Karpas-422 (cell line): ENCODE results near the gene SULT2B1. TPM values are rescaled to one million over a fixed set of nuclear protein-coding genes. Genes with fewer than 3 reads are reported as not detected.

Experiments used
- DNase-seq: peaks from one replicate; pipeline ENCODE4 v3.0.0-alpha.2; 2015
- H2AFZ ChIP-seq: fragments of 200-600 bp; sonication (generic); 2 replicates; pipeline ENCODE4 v1.6.1; 2014; ENCODE audit warnings: antibody characterized with exemption, low read length, mixed read lengths
- H3K27ac ChIP-seq: fragments of 200-600 bp; sonication (generic); 2 replicates; pipeline ENCODE4 v1.5.1; 2014; ENCODE audit warnings: mild to moderate bottlenecking, low read length, moderate library complexity
- H3K27me3 ChIP-seq: fragments of 200-600 bp; sonication (generic); 2 replicates; pipeline ENCODE4 v1.6.1; 2014; ENCODE audit warnings: low read length, mixed read lengths
- H3K36me3 ChIP-seq: fragments of 200-600 bp; sonication (generic); 2 replicates; pipeline ENCODE4 v1.6.1; 2014; ENCODE audit warnings: low read length, mixed read lengths; ENCODE audit not compliant: insufficient read depth
- H3K4me1 ChIP-seq: fragments of 200-600 bp; sonication (generic); 2 replicates; pipeline ENCODE4 v1.6.1; 2014; ENCODE audit warnings: mild to moderate bottlenecking, low read length, mixed read lengths
- H3K4me2 ChIP-seq: fragments of 200-600 bp; sonication (generic); 2 replicates; pipeline ENCODE4 v1.6.1; 2014; ENCODE audit warnings: low read length, low read depth, mild to moderate bottlenecking; ENCODE audit not compliant: poor library complexity, severe bottlenecking
- H3K4me3 ChIP-seq: fragments of 200-600 bp; sonication (generic); 2 replicates; pipeline ENCODE4 v1.5.1; 2014; ENCODE audit warnings: mild to moderate bottlenecking, antibody characterized with exemption, low read length, mixed read lengths
- H3K79me2 ChIP-seq: fragments of 200-600 bp; sonication (generic); 2 replicates; pipeline ENCODE4 v1.6.1; 2014; ENCODE audit warnings: mild to moderate bottlenecking, low read length, mixed read lengths
- H3K9ac ChIP-seq: fragments of 200-600 bp; sonication (generic); 2 replicates; pipeline ENCODE4 v1.6.0; 2014; ENCODE audit warnings: low read length
- H3K9me2 ChIP-seq: fragments of 200-600 bp; sonication (generic), shearing (Covaris generic); replicated peaks from 2 replicates; pipeline ENCODE4 v1.6.0; 2014; ENCODE audit warnings: mild to moderate bottlenecking, low read length, moderate library complexity; ENCODE audit not compliant: insufficient read depth
- H3K9me3 ChIP-seq: fragments of 300-700, 200-600 bp; sonication (generic); 2 replicates; pipeline ENCODE4 v1.6.1; 2014; ENCODE audit warnings: low read length, mixed read lengths
- H4K20me1 ChIP-seq: fragments of 200-600 bp; sonication (generic); 2 replicates; pipeline ENCODE4 v1.6.1; 2014; ENCODE audit warnings: mild to moderate bottlenecking, antibody characterized with exemption, low read length, low read depth; ENCODE audit not compliant: insufficient read depth
- total RNA-seq: library from RNA; depleted of rRNA; stranded (reverse); fragments of >200 nt; shearing (Covaris generic); gene quantifications from 2 replicates; pipeline ENCODE4 v1.2.3, GENCODE V29; 2014; ENCODE audit warnings: low replicate concordance; rRNA removed

Gene SULT2B1
- total RNA-seq, 1 experiment from 2014 or later: not detected

DNA sequence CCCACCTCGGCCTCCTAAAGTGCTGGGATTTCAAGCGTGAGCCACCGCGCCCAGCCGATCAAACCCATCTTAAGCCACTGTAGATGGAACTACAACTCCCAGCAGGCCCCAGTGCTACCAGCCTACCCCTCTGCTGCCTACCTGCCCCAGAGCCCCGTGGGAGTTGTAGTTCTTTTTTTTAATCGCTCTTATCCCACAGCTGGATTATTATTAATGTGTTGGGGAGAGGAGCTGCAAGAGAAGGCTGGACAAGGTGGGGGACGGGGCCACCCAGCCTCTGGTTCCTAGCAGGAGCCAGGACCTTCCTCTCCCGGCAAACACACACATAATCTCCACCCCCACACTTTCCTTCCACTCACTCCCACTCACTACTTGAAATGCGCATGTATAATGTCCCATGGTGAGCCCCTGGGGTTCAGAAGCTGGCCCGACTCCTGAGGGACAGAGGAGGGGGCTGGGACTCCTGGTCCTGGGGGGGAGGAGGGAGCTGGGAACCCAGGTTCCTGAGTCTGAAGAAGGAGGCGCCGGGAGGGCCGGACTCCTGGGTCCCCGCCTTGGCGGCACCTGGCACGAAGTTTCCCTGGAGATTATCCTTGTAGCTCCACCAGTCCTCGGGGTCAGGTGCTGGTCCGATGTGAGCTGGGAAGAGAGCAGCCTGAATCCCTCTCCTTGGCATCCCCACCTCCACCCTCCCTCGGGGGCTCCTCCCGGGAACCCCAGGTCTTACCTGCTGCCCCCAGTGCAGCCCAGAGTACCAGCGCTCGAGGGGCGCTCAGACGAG lies 93.1 kb downstream of the SULT2B1 start:
- peaks cover 14% of the 10 kb centered on the region for H3K4me1 ChIP-seq

GRCh38 chr19:48645620-48646000 lies 93.6 kb downstream of the SULT2B1 start:
- H3K9me3 ChIP-seq: no peaks in the 10 kb centered on the region
- no peaks in the 10 kb centered on the region for H4K20me1 ChIP-seq
- no peak overlapping the region for H3K27ac ChIP-seq
- H3K4me2 ChIP-seq: peak overlapping the region; percentile 74
- H3K9me2 ChIP-seq: no peaks in the 10 kb centered on the region
- peak overlapping the region; percentile 59; the same call in 1 of the 2 replicates for H3K9ac ChIP-seq
- H3K79me2 ChIP-seq: no peaks in the 10 kb centered on the region
- no peak for DNase-seq
- peaks cover 14% of the 10 kb centered on the region for H3K4me1 ChIP-seq
- H3K36me3 ChIP-seq: no peaks in the 10 kb centered on the region
- H2AFZ ChIP-seq: 0 out of 2 replicates have a peak overlapping the region, but pooled peaks have one; percentile 78
- no peaks in the 10 kb centered on the region for H3K27me3 ChIP-seq
- H3K4me3 ChIP-seq: 0 out of 2 replicates have a peak overlapping the region, but pooled peaks have one; percentile 61

More for the DNA sequence above, 93.1 kb downstream of the SULT2B1 start:
- peak; percentile 85 for DNase-seq
- Histone ChIP-seq H4K20me1 (no peaks in the 10 kb centered on the region), H3K4me3 (no peak overlapping the region), H3K9ac (no peak overlapping the region), H3K27ac (no peak overlapping the region), H3K4me2 (no peak overlapping the region), H3K36me3 (no peaks in the 10 kb centered on the region), H3K27me3 (no peaks in the 10 kb centered on the region), H3K79me2 (no peaks in the 10 kb centered on the region), H2AFZ (no peak overlapping the region), H3K9me3 (no peaks in the 10 kb centered on the region), H3K9me2 (no peaks in the 10 kb centered on the region)

GRCh38 chr19:48646001-48646721 lies 94.2 kb downstream of the SULT2B1 start, which contains the start of gene CA11:
Gene CA11 (minus strand): TSS chr19:48646187. CDS start chr19:48645632, 555 bp downstream.
- DNase-seq: peak; percentile 95
- H2AFZ ChIP-seq: peak within 1 kb of the TSS; percentile 78; the same call in 1 of the 2 replicates

GRCh38 chr19:48646722-48647216 lies 94.8 kb downstream of the SULT2B1 start:
- no peak overlapping the region; the same call in 1 of the 2 replicates for H3K4me3 ChIP-seq
- no peaks in the 10 kb centered on the region for H3K36me3 ChIP-seq
- H2AFZ ChIP-seq: no peak overlapping the region
- H3K79me2 ChIP-seq: no peaks in the 10 kb centered on the region
- DNase-seq: no peak
- H3K4me1 ChIP-seq: peaks cover 14% of the 10 kb centered on the region
- no peaks in the 10 kb centered on the region for H4K20me1 ChIP-seq
- H3K27me3 ChIP-seq: no peaks in the 10 kb centered on the region
- no peak overlapping the region for H3K27ac ChIP-seq
- peak overlapping the region; percentile 74 for H3K4me2 ChIP-seq
- H3K9ac ChIP-seq: no peak overlapping the region
- H3K9me2 ChIP-seq: no peaks in the 10 kb centered on the region
- no peaks in the 10 kb centered on the region for H3K9me3 ChIP-seq

More at GRCh38 chr19:48646001-48646721, 94.2 kb downstream of the SULT2B1 start, which contains the start of gene CA11:
- Histone ChIP-seq H3K27me3 (no peaks in the 10 kb centered on the region), H3K4me1 (peaks cover 14% of the 10 kb centered on the region), H3K9me3 (no peaks in the 10 kb centered on the region), H3K9ac (peak within 1 kb of the TSS; percentile 59), H3K79me2 (no peaks in the 10 kb centered on the region), H3K27ac (no peak within 1 kb of the TSS), H4K20me1 (no peaks in the 10 kb centered on the region), H3K36me3 (no peaks in the 10 kb centered on the region), H3K4me2 (peak within 1 kb of the TSS; percentile 74), H3K9me2 (no peaks in the 10 kb centered on the region), H3K4me3 (peak within 1 kb of the TSS; percentile 61; the same call in 1 of the 2 replicates)

DNA sequence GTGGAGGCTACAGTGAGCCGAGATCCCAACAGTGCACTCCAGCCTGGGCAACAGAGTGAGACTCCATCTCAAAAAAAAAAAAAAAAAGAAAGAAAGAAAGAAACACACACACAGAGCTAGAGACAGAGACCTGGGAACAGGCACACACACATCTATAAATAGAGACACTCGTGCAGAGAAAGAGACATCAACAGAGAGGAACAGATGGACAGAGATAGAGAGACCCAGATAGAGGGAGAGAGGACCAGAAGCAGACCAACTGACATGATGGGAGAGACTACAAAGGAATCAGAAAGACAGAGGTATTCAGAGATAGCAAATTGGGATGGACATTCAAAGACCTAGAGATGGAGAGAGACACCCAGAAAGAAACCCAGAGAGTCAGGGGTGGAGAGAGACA lies 96.2 kb downstream of the SULT2B1 start:
- H3K27ac ChIP-seq: no peak overlapping the region
- H3K4me2 ChIP-seq: no peak overlapping the region
- H3K9me2 ChIP-seq: no peaks in the 10 kb centered on the region
- H4K20me1 ChIP-seq: no peaks in the 10 kb centered on the region
- H3K79me2 ChIP-seq: no peaks in the 10 kb centered on the region
- no peaks in the 10 kb centered on the region for H3K9me3 ChIP-seq
- peaks cover 14% of the 10 kb centered on the region for H3K4me1 ChIP-seq
- no peaks in the 10 kb centered on the region for H3K27me3 ChIP-seq
- no peak overlapping the region for H3K9ac ChIP-seq
- no peaks in the 10 kb centered on the region for H3K36me3 ChIP-seq
- no peak overlapping the region for H2AFZ ChIP-seq
- DNase-seq: no peak
- H3K4me3 ChIP-seq: no peak overlapping the region

Other genes with a start within 250 kb of the SULT2B1 start
- 64.7 and 77.3 TPM in 2 replicates for gene EMP3, start 226.6 kb upstream of the SULT2B1 start, total RNA-seq
- gene TMEM143, start 188.2 kb upstream of the SULT2B1 start, total RNA-seq: 7.8 and 10.4 TPM in 2 replicates
- not detected in 2 replicates for gene SYNGR4, start 187.8 kb upstream of the SULT2B1 start, total RNA-seq
- gene KDELR1, start 160.6 kb upstream of the SULT2B1 start, total RNA-seq: 39.5 and 53.7 TPM in 2 replicates
- not detected in 2 replicates for gene GRIN2D, start 158.5 kb upstream of the SULT2B1 start, total RNA-seq
- 15.9 and 22.2 TPM in 2 replicates for gene GRWD1, start 106.2 kb upstream of the SULT2B1 start, total RNA-seq
- 0.69 and 1.1 TPM in 2 replicates for gene KCNJ14, start 96.6 kb upstream of the SULT2B1 start, total RNA-seq
- 32.5 and 60.4 TPM in 2 replicates for gene CYTH2, start 82.8 kb upstream of the SULT2B1 start, total RNA-seq
- 0.54 TPM in 1 of 2 replicates, not detected in the other for gene LMTK3, start 40.3 kb upstream of the SULT2B1 start, total RNA-seq
- gene SPACA4, start 54.6 kb downstream of the SULT2B1 start, total RNA-seq: not detected in 2 replicates
- gene FAM83E, start 62.9 kb downstream of the SULT2B1 start, total RNA-seq: 1.0 and 1.2 TPM in 2 replicates
- gene RPL18, start 67.0 kb downstream of the SULT2B1 start, total RNA-seq: 3,031 and 4,148 TPM in 2 replicates
- gene SPHK2, start 67.3 kb downstream of the SULT2B1 start, total RNA-seq: 23.0 and 30.6 TPM in 2 replicates
- gene DBP, start 85.2 kb downstream of the SULT2B1 start, total RNA-seq: 8.5 and 16.4 TPM in 2 replicates
- not detected in 2 replicates for gene CA11, start 94.0 kb downstream of the SULT2B1 start, total RNA-seq
- gene NTN5, start 120.8 kb downstream of the SULT2B1 start, total RNA-seq: 0.83 TPM in 1 of 2 replicates, not detected in the other
- gene FUT2, start 143.8 kb downstream of the SULT2B1 start, total RNA-seq: not detected in 2 replicates
- 0.58 and 0.78 TPM in 2 replicates for gene MAMSTR, start 167.6 kb downstream of the SULT2B1 start, total RNA-seq
- not detected in 2 replicates for gene RASIP1, start 188.4 kb downstream of the SULT2B1 start, total RNA-seq
- not detected in 2 replicates for gene IZUMO1, start 194.7 kb downstream of the SULT2B1 start, total RNA-seq
- gene FUT1, start 200.5 kb downstream of the SULT2B1 start, total RNA-seq: not detected in 2 replicates
- not detected in 2 replicates for gene FGF21, start 203.4 kb downstream of the SULT2B1 start, total RNA-seq